Measurements from ENCODE around the gene UCHL5.

- TF ChIP-seq CTCF (CRISPR knock-in tag; IDR thresholded peaks at IDR 0.05) (no peak), POLR2AphosphoS5 (IDR thresholded peaks at IDR 0.05; ENCODE audit: low read depth, low read length) (no peak), ZFX (CRISPR knock-in tag; IDR thresholded peaks at IDR 0.05; ENCODE audit: low read depth) (no peak), PHF20 (CRISPR knock-in tag; IDR thresholded peaks at IDR 0.05) (no peak), ZBTB49 (CRISPR knock-in tag; IDR thresholded peaks at IDR 0.05; ENCODE audit: borderline replicate concordance) (no peak), TEAD2 (CRISPR knock-in tag; IDR thresholded peaks at IDR 0.05) (no peak), MNT (IDR thresholded peaks at IDR 0.05) (no peak), HNRNPH1 (optimal IDR thresholded peaks at IDR 0.05; ENCODE audit: low read depth, low read length) (no peak), PRDM15 (CRISPR knock-in tag; IDR thresholded peaks at IDR 0.05) (no peak), MYC (CRISPR knock-in tag; IDR thresholded peaks at IDR 0.05; ENCODE audit: borderline replicate concordance) (no peak)
These were observed 46.6 kb upstream of the UCHL5 start for GRCh38 chr1:193105821-193106177.

All from HepG2 (cell line).